Jurkat, Clone E6-1 (cell line): Measurements from ENCODE around the gene LRRN2.
"Not testable (repeated sequence)": the region's sequence is repeated elsewhere in the genome, so short reads cannot be mapped to it uniquely, and the experiment has no call there.

Experiments used
- DNase-seq: peaks from one replicate; pipeline ENCODE4 v3.0.0-alpha.2; 2011; ENCODE audit warnings: low read depth, low spot score
- H3K4me3 ChIP-seq: 2 replicates; pipeline ENCODE4 v1.5.1; 2011; ENCODE audit warnings: mild to moderate bottlenecking, low read length, control low read depth, moderate library complexity

LRRN2 gene

DNA sequence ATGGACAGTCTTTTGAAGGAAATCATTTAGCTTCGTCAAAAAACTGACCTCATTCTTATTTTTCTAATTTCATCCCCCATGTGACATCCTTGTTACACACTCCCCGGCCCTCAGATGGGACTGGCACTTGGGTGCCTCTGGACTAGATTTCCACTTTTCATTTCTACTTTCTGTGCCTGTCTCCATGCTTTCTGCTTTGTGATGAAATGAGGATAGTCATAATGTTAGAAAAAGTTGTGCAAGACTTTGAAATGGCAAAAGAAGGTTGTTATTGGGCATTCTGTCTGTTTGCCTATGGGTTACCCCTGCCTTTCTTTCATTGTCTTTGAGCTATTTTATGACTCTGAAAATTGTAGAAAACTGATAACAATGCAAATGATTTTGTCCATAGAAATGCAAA is 114.4 kb downstream of the LRRN2 start:
- H3K4me3 ChIP-seq: no peak overlapping the region
- no peak for DNase-seq

DNA sequence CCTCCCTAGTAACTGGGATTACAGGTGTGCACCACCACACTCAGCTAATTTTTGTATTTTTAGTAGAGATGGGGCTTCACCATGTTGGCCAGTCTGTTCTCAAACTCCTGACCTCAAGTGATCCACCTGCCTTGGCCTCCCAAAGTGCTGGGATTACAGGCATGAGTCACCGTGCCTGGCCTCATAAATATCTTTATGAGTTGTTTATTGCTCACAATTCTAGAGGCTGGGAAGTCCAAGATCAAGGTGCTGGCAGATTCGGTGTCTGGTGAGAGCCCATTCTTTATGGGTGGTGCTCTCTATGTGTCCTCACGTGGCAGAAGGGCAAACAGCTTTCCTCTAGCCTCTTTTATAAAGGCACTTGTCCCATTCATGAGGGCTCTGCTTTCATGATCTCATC is 115.5 kb downstream of the LRRN2 start:
- H3K4me3 ChIP-seq, DNase-seq: not testable (repeated sequence)

DNA sequence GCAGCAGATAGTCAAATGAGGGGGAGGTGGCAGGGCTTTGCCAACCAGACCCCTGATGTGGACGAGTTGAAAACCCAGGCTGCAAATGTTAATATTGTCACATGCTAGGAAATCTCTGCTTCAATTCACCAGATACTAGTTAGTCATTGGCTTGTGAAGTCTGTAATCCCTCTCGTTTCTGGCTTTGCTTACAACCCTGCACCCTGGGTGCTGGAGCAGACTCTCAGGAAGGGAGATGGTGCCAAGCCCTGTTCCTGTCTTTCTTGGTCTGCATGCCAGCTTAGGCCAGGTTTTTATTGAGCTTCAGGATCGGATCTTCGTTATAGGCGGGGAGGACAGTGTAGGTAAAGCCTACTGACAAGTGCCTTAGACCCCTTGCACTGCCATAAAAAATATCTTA is 116.1 kb downstream of the LRRN2 start:
- no peak for DNase-seq
- H3K4me3 ChIP-seq: no peak overlapping the region

DNA sequence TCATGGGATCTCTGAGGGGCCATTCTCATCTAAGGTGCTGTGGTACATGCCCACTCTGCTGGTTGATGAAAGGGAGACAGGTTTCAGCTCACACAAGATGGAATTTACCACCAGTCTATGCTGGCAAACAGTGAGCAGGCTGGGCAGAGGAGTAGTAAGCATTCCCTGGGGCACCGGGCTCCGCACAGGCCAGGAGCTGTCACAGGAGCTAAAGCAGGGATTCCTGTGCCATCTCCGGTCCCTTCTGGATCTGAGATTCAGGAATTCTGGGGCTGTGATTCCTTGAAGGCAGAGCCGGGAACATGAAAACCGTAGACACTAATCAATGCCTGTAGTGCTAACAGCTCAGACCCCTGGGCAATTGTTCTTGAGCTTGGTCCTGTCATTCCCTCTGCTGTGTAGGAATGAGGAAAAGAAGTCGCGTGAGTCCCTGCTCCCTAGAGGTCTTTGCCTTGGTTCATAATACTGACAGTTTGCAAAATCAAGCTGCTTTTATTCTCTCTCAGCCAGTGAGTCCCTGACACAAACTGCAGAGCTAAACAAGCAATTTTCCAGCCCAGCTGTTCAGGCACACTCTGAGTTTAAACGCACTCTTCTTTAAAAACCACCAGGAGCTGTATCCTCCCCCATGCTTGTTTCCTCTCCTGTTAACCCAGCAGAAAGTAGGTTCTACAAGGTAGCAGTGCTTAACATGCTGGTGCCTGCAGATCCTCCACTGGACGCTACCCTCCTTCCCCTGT is 116.8 kb downstream of the LRRN2 start:
- no peak for DNase-seq

More for the DNA sequence above, 116.8 kb downstream of the LRRN2 start:
- no peak overlapping the region for H3K4me3 ChIP-seq
